ENCODE results near the gene WDR70. TPM values are rescaled to one million over a fixed set of nuclear protein-coding genes. Genes with fewer than 3 reads are reported as not detected.
"Not testable (repeated sequence)": the region's sequence is repeated elsewhere in the genome, so short reads cannot be mapped to it uniquely, and the experiment has no call there.

The WDR70 gene
- total RNA-seq, 2 donors from 2014 or later, result 18.0 to 25.3 TPM

- no peaks in the 10 kb centered on the region for H3K4me1 ChIP-seq (ENCODE audit: control insufficient read depth in 1 of 2, low read depth in 2 of 2)
- H3K27ac ChIP-seq, result no peak overlapping the region
- no peak for TF ChIP-seq CTCF (IDR thresholded peaks at IDR 0.05)
- H3K27me3 ChIP-seq (replicated peaks; ENCODE audit: insufficient read depth), result no peaks in the 10 kb centered on the region
- peaks cover 10% of the 10 kb centered on the region for H3K9me3 ChIP-seq
- ATAC-seq (ENCODE audit: insufficient number of reproducible peaks, low FRiP score, low read depth) (no peak), DNase-seq (ENCODE audit: low spot score) (no peak)
- H3K36me3 ChIP-seq, result peaks cover 3% of the 10 kb centered on the region
- no peak overlapping the region for H3K4me3 ChIP-seq
Measured at GRCh38 chr5:37471666-37472197, 92.6 kb downstream of the WDR70 start.

- no peak for TF ChIP-seq CTCF (IDR thresholded peaks at IDR 0.05)
- H3K4me3 ChIP-seq, result no peak overlapping the region
- no peaks in the 10 kb centered on the region for H3K4me1 ChIP-seq (ENCODE audit: control insufficient read depth in 1 of 2, low read depth in 2 of 2)
- no peak overlapping the region for H3K27ac ChIP-seq
- DNase-seq (ENCODE audit: low spot score) (no peak), ATAC-seq (ENCODE audit: insufficient number of reproducible peaks, low FRiP score, low read depth) (no peak)
- no peaks in the 10 kb centered on the region for H3K9me3 ChIP-seq
- H3K36me3 ChIP-seq, result peaks cover 8% of the 10 kb centered on the region
- H3K27me3 ChIP-seq (replicated peaks; ENCODE audit: insufficient read depth), result no peaks in the 10 kb centered on the region
Measured at GRCh38 chr5:37477426-37477825, 98.3 kb downstream of the WDR70 start.

GRCh38 chr5:37478121-37478894 is 99.2 kb downstream of the WDR70 start:
- DNase-seq (ENCODE audit: low spot score) (no peak), ATAC-seq (ENCODE audit: insufficient number of reproducible peaks, low FRiP score, low read depth) (no peak)
- Histone ChIP-seq H3K27me3 (replicated peaks; ENCODE audit: insufficient read depth) (no peaks in the 10 kb centered on the region), H3K4me1 (ENCODE audit: control insufficient read depth in 1 of 2, low read depth in 2 of 2) (no peaks in the 10 kb centered on the region), H3K36me3 (peaks cover 8% of the 10 kb centered on the region), H3K9me3 (no peaks in the 10 kb centered on the region), H3K4me3 (no peak overlapping the region), H3K27ac (no peak overlapping the region)
- no peak for TF ChIP-seq CTCF (IDR thresholded peaks at IDR 0.05)

GRCh38 chr5:37481395-37481794 is 102.3 kb downstream of the WDR70 start:
- not testable (repeated sequence) for H3K36me3 ChIP-seq; H3K27ac ChIP-seq; H3K9me3 ChIP-seq; ATAC-seq (ENCODE audit: insufficient number of reproducible peaks, low FRiP score, low read depth); DNase-seq (ENCODE audit: low spot score); H3K4me1 ChIP-seq (ENCODE audit: control insufficient read depth in 1 of 2, low read depth in 2 of 2); H3K4me3 ChIP-seq; H3K27me3 ChIP-seq (replicated peaks; ENCODE audit: insufficient read depth)

- DNase-seq (ENCODE audit: low spot score), result no peak
- Histone ChIP-seq H3K4me3 (no peak overlapping the region), H3K27ac (no peak overlapping the region), H3K27me3 (replicated peaks; ENCODE audit: insufficient read depth) (no peaks in the 10 kb centered on the region), H3K9me3 (no peaks in the 10 kb centered on the region), H3K4me1 (ENCODE audit: control insufficient read depth in 1 of 2, low read depth in 2 of 2) (peaks cover 3 to 14% of the 10 kb centered on the region in 2 donors), H3K36me3 (no peaks in the 10 kb centered on the region)
- ATAC-seq (ENCODE audit: insufficient number of reproducible peaks, low FRiP score, low read depth), result no peak
- no peak for TF ChIP-seq CTCF (IDR thresholded peaks at IDR 0.05)
Measured at GRCh38 chr5:37490120-37490810, 111.1 kb downstream of the WDR70 start.

Data from thoracic aorta (tissue), 2 donors.